WTC11 (cell line): ENCODE results near the gene CELF2. TPM values are rescaled to one million over a fixed set of nuclear protein-coding genes. Genes with fewer than 3 reads are reported as not detected.

Experiments used
- ATAC-seq: fragments of 200-7000 bp; cut with Tn5 transposase; 2 replicates; pipeline ENCODE4 v1.10.0; 2021; ENCODE audit warnings: mild to moderate bottlenecking, moderate library complexity
- CTCF ChIA-PET: fragments of 300-600 bp; sonication (Branson Sonifier 250); formaldehyde crosslinking; loops from one replicate; lab custom pipeline; 2021; ENCODE audit warnings: antibody characterized with exemption; lab: Charles Lee
- POLR2A ChIA-PET: fragments of 350-600 bp; sonication (Branson Sonifier 250); formaldehyde crosslinking; loops from one replicate; lab custom pipeline; 2021; ENCODE audit warnings: antibody characterized with exemption; lab: Charles Lee
- DNase-seq: peaks from one replicate; pipeline ENCODE4 v3.0.0; 2021; ENCODE audit warnings: low spot score
- H3K27ac Mint-ChIP-seq: 2 replicates; pipeline ENCODE4 v1.8.0; 2021; ENCODE audit warnings: mixed read lengths
- H3K27me3 Mint-ChIP-seq: 2 replicates; pipeline ENCODE4 v1.8.0; 2021; ENCODE audit warnings: low read depth, mild to moderate bottlenecking, moderate library complexity, mixed read lengths
- H3K36me3 Mint-ChIP-seq: 2 replicates; pipeline ENCODE4 v1.8.0; 2021; ENCODE audit warnings: mixed read lengths
- H3K4me1 Mint-ChIP-seq: 2 replicates; pipeline ENCODE4 v1.8.0; 2022; ENCODE audit warnings: mixed read lengths
- H3K4me3 Mint-ChIP-seq: 2 replicates; pipeline ENCODE4 v1.8.0; 2021; ENCODE audit warnings: mild to moderate bottlenecking, moderate library complexity, mixed read lengths
- H3K9me3 Mint-ChIP-seq: 2 replicates; pipeline ENCODE4 v1.8.0; 2021; ENCODE audit warnings: mixed read lengths
- ARID4B ChIP-seq: sonication (generic); formaldehyde crosslinking; IDR thresholded peaks from 2 replicates; pipeline ENCODE4 v1.8.0; 2023; ENCODE audit warnings: missing genetic modification reagents, mild to moderate bottlenecking, borderline replicate concordance
- ATF3 ChIP-seq: sonication (generic); formaldehyde crosslinking; conservative IDR thresholded peaks from 2 replicates; pipeline ENCODE4 v1.8.1; 2022; ENCODE audit warnings: mild to moderate bottlenecking, missing genetic modification reagents
- CREM ChIP-seq: sonication (generic); formaldehyde crosslinking; IDR thresholded peaks from 2 replicates; pipeline ENCODE4 v1.8.1; 2022; ENCODE audit warnings: mild to moderate bottlenecking, missing genetic modification reagents, moderate library complexity
- ETV6 ChIP-seq: sonication (generic); formaldehyde crosslinking; IDR thresholded peaks from 2 replicates; pipeline ENCODE4 v1.8.1; 2022; ENCODE audit warnings: mild to moderate bottlenecking, missing genetic modification reagents
- HMGA2 ChIP-seq: fragments of 250-450 bp; sonication (Bioruptor Pico); IDR thresholded peaks from 2 replicates; pipeline ENCODE4 v1.4.0; 2021; ENCODE audit warnings: mild to moderate bottlenecking, moderate library complexity
- JUN ChIP-seq: sonication (generic); formaldehyde crosslinking; IDR thresholded peaks from 2 replicates; pipeline ENCODE4 v1.8.0; 2023; ENCODE audit warnings: mild to moderate bottlenecking, missing genetic modification reagents
- MLX ChIP-seq: sonication (generic); formaldehyde crosslinking; IDR thresholded peaks from 2 replicates; pipeline ENCODE4 v1.8.1; 2023; ENCODE audit warnings: mild to moderate bottlenecking, missing genetic modification reagents, moderate library complexity
- NFATC4 ChIP-seq: fragments of 250-450 bp; sonication (Bioruptor Pico); IDR thresholded peaks from 2 replicates; pipeline ENCODE4 v1.9.0; 2021; ENCODE audit warnings: mild to moderate bottlenecking
- NFE2L1 ChIP-seq: sonication (generic); formaldehyde crosslinking; IDR thresholded peaks from 2 replicates; pipeline ENCODE4 v1.8.1; 2023; ENCODE audit warnings: missing genetic modification reagents
- NFYB ChIP-seq: sonication (generic); formaldehyde crosslinking; conservative IDR thresholded peaks from 2 replicates; pipeline ENCODE4 v1.8.0; 2022; ENCODE audit warnings: low read depth, missing genetic modification reagents
- PRRX2 ChIP-seq: fragments of 250-450 bp; sonication (Bioruptor Pico); IDR thresholded peaks from 2 replicates; pipeline ENCODE4 v1.8.0; 2021; ENCODE audit warnings: mild to moderate bottlenecking
- SP1 ChIP-seq: sonication (generic); formaldehyde crosslinking; conservative IDR thresholded peaks from 2 replicates; pipeline ENCODE4 v1.8.1; 2022; ENCODE audit warnings: missing genetic modification reagents
- TCF7 ChIP-seq: sonication (generic); formaldehyde crosslinking; IDR thresholded peaks from 2 replicates; pipeline ENCODE4 v1.8.0; 2022; ENCODE audit warnings: mild to moderate bottlenecking, low read depth, missing genetic modification reagents, moderate library complexity
- USF2 ChIP-seq: sonication (generic); formaldehyde crosslinking; IDR thresholded peaks from 2 replicates; pipeline ENCODE4 v1.8.1; 2023; ENCODE audit warnings: mild to moderate bottlenecking, missing genetic modification reagents, moderate library complexity
- ZBTB21 ChIP-seq: sonication (generic); formaldehyde crosslinking; IDR thresholded peaks from 2 replicates; pipeline ENCODE4 v1.8.1; 2023; ENCODE audit warnings: mild to moderate bottlenecking, missing genetic modification reagents, borderline replicate concordance
- ZNF121 ChIP-seq: sonication (generic); formaldehyde crosslinking; IDR thresholded peaks from 2 replicates; pipeline ENCODE4 v1.8.0; 2023; ENCODE audit warnings: missing genetic modification reagents
- ZNF263 ChIP-seq: sonication (generic); formaldehyde crosslinking; IDR thresholded peaks from 2 replicates; pipeline ENCODE4 v1.8.1; 2022; ENCODE audit warnings: low read depth, mild to moderate bottlenecking, moderate library complexity, missing genetic modification reagents
- ZNF281 ChIP-seq: sonication (generic); formaldehyde crosslinking; IDR thresholded peaks from 2 replicates; pipeline ENCODE4 v1.8.0; 2023; ENCODE audit warnings: mild to moderate bottlenecking, missing genetic modification reagents
- ZNF317 ChIP-seq: sonication (generic); formaldehyde crosslinking; IDR thresholded peaks from 2 replicates; pipeline ENCODE4 v1.8.1; 2023; ENCODE audit warnings: low read depth, mild to moderate bottlenecking, moderate library complexity, missing genetic modification reagents, borderline replicate concordance
- ZNF512 ChIP-seq: sonication (generic); formaldehyde crosslinking; IDR thresholded peaks from 2 replicates; pipeline ENCODE4 v1.8.1; 2022; ENCODE audit warnings: missing genetic modification reagents, borderline replicate concordance
- ZNF532 ChIP-seq: fragments of 250-450 bp; sonication (Bioruptor Pico); IDR thresholded peaks from 2 replicates; pipeline ENCODE4 v1.9.0; 2021; ENCODE audit warnings: mild to moderate bottlenecking, borderline replicate concordance
- total RNA-seq: library from RNA; stranded (reverse); gene quantifications from 3 replicates; pipeline ENCODE4 v1.2.3, GENCODE V29; 2021

CELF2 gene
- total RNA-seq, 1 experiment from 2014 or later: 24.6 TPM

GRCh38 chr10:10987111-10987510, 30.6 kb upstream of the CELF2 start:
- POLR2A ChIA-PET: no interaction called here
- Mint-ChIP-seq H3K27ac (no peak overlapping the region), H3K27me3 (no peaks in the 10 kb centered on the region), H3K4me1 (peaks cover 3% of the 10 kb centered on the region), H3K4me3 (no peak overlapping the region), H3K36me3 (no peaks in the 10 kb centered on the region), H3K9me3 (no peaks in the 10 kb centered on the region)
- no peak for DNase-seq
- no peak for TF ChIP-seq TCF7 (CRISPR knock-in tag)
- ATAC-seq: no peak
- CTCF ChIA-PET: no interaction called here

GRCh38 chr10:10989669-10990068, 28.0 kb upstream of the CELF2 start:
- CTCF ChIA-PET: no interaction called here
- H3K4me1 Mint-ChIP-seq: peaks cover 3% of the 10 kb centered on the region
- ATAC-seq (no peak), DNase-seq (no peak)
- H3K27ac Mint-ChIP-seq: no peak overlapping the region
- POLR2A ChIA-PET: no interaction called here
- 0 out of 2 replicates have a peak, but pooled peaks cover 3% of the 10 kb centered on the region for H3K36me3 Mint-ChIP-seq
- H3K27me3 Mint-ChIP-seq: no peaks in the 10 kb centered on the region; the same call in 1 of the 2 replicates
- TF ChIP-seq ZNF121 (CRISPR knock-in tag): no peak
- no peak for TF ChIP-seq ETV6 (CRISPR knock-in tag)
- TF ChIP-seq ZBTB21 (CRISPR knock-in tag): no peak
- no peak for TF ChIP-seq ZNF532 (CRISPR knock-in tag)
- TF ChIP-seq ZNF263 (CRISPR knock-in tag): no peak
- TF ChIP-seq PRRX2 (CRISPR knock-in tag): no peak
- no peak for TF ChIP-seq NFATC4
- TF ChIP-seq ZNF281 (CRISPR knock-in tag): no peak
- TF ChIP-seq CREM: no peak
- TF ChIP-seq SP1: no peak
- TF ChIP-seq ATF3: no peak
- TF ChIP-seq JUN (CRISPR knock-in tag): no peak
- no peak for TF ChIP-seq NFE2L1 (CRISPR knock-in tag)
- no peak for TF ChIP-seq ARID4B (CRISPR knock-in tag)
- no peak for TF ChIP-seq ZNF512 (CRISPR knock-in tag)
- TF ChIP-seq MLX: no peak
- TF ChIP-seq ZNF317 (CRISPR knock-in tag): no peak
- no peak for TF ChIP-seq NFYB (CRISPR knock-in tag)
- TF ChIP-seq HMGA2 (CRISPR knock-in tag): no peak
- no peak for TF ChIP-seq USF2 (CRISPR knock-in tag)
- TF ChIP-seq, all 79 proteins: peak for 0
- Mint-ChIP-seq H3K4me3 (no peak overlapping the region), H3K9me3 (peaks cover 14% of the 10 kb centered on the region)
